BJ (cell line): ENCODE results near the gene TEAD2. TPM values are rescaled to one million over a fixed set of nuclear protein-coding genes. Genes with fewer than 3 reads are reported as not detected.
"Not testable (repeated sequence)": the region's sequence is repeated elsewhere in the genome, so short reads cannot be mapped to it uniquely, and the experiment has no call there.

ENCODE experiments used
- CTCF ChIA-PET: fragments of 350-600 bp; formaldehyde crosslinking; extraction: SDS; loops from one replicate; lab custom pipeline; 2021; ENCODE audit warnings: antibody characterized with exemption, inconsistent platforms; lab: Yijun Ruan, JAX
- POLR2A ChIA-PET: fragments of 300-600 bp; sonication (Branson Sonifier 250); formaldehyde crosslinking; extraction: SDS; loops from one replicate; lab custom pipeline; 2021; ENCODE audit warnings: antibody characterized with exemption; lab: Charles Lee
- DNase-seq: peaks from one replicate; pipeline ENCODE4 v3.0.0-alpha.2; 2011; ENCODE audit warnings: low read depth
- H3K27me3 ChIP-seq: 2 replicates; pipeline ENCODE4 v1.6.0; 2011; ENCODE audit warnings: low read length; ENCODE audit not compliant: control insufficient read depth, insufficient read depth
- H3K36me3 ChIP-seq: 2 replicates; pipeline ENCODE4 v1.5.1; 2011; ENCODE audit warnings: low read length; ENCODE audit not compliant: control insufficient read depth, insufficient read depth
- H3K4me3 ChIP-seq: 2 replicates; pipeline ENCODE4 v1.5.1; 2011; ENCODE audit warnings: low read depth, mild to moderate bottlenecking, control low read depth, low read length
- CTCF ChIP-seq: IDR thresholded peaks from 2 replicates; pipeline ENCODE4 v1.5.1; 2011; ENCODE audit warnings: low read depth, mild to moderate bottlenecking, control low read depth, inconsistent platforms, low read length, moderate library complexity; ENCODE audit not compliant: insufficient read depth
- polyA plus RNA-seq: library from polyadenylated mRNA; depleted of rRNA; stranded (reverse); fragments of >200 nt; gene quantifications from 2 replicates; pipeline ENCODE4 v1.2.3, GENCODE V29; 2011

TEAD2 gene
- polyA plus RNA-seq, 1 experiment, result 37.1 TPM

- DNase-seq, result no peak
- ChIA-PET CTCF (interaction anchor here (0.5 to 3.3 kb wide), 30 partner anchors 9 to 501 kb away, joined by 3 to 18 read pairs (median 4); no protein-coding TSS in a partner anchor), POLR2A (no interaction called here)
Measured at GRCh38 chr19:49301866-49302252, 60.4 kb downstream of the TEAD2 start.

GRCh38 chr19:49301165-49301865, 60.9 kb downstream of the TEAD2 start:
- ChIA-PET POLR2A (no interaction called here), CTCF (interaction anchor here (0.5 to 3.3 kb wide), 37 partner anchors 8 to 921 kb away, joined by 3 to 18 read pairs (median 4); no protein-coding TSS in a partner anchor)
- H3K27me3 ChIP-seq, result no peaks in the 10 kb centered on the region
- no peak for DNase-seq
- peak; percentile 83 for TF ChIP-seq CTCF
- H3K4me3 ChIP-seq, result no peak overlapping the region
- H3K36me3 ChIP-seq, result no peaks in the 10 kb centered on the region

More at GRCh38 chr19:49301866-49302252, 60.4 kb downstream of the TEAD2 start:
- Histone ChIP-seq H3K4me3 (no peak overlapping the region), H3K27me3 (no peaks in the 10 kb centered on the region), H3K36me3 (no peaks in the 10 kb centered on the region)
- TF ChIP-seq CTCF, result no peak

GRCh38 chr19:49298653-49299052, 63.6 kb downstream of the TEAD2 start:
- CTCF ChIA-PET, H3K36me3 ChIP-seq, DNase-seq, H3K27me3 ChIP-seq, H3K4me3 ChIP-seq, POLR2A ChIA-PET: not testable (repeated sequence)

GRCh38 chr19:49297403-49297802, 64.8 kb downstream of the TEAD2 start:
- CTCF ChIA-PET, result interaction anchor here (1.0 kb wide), 1 partner anchor 24 kb away, joined by 3 read pairs; no protein-coding TSS in a partner anchor
- H3K36me3 ChIP-seq, result no peaks in the 10 kb centered on the region
- POLR2A ChIA-PET, result no interaction called here
- no peak overlapping the region for H3K4me3 ChIP-seq
- DNase-seq, result no peak
- no peak for TF ChIP-seq CTCF
- no peaks in the 10 kb centered on the region for H3K27me3 ChIP-seq

- POLR2A ChIA-PET, result no interaction called here
- Histone ChIP-seq H3K36me3 (no peaks in the 10 kb centered on the region), H3K27me3 (no peaks in the 10 kb centered on the region), H3K4me3 (no peak overlapping the region)
- no peak for DNase-seq
- TF ChIP-seq CTCF, result no peak
- CTCF ChIA-PET, result interaction anchor here (0.6 to 1.4 kb wide), 3 partner anchors 29 to 44 kb away, joined by 3 to 4 read pairs (median 3); no protein-coding TSS in a partner anchor
Measured at GRCh38 chr19:49295208-49295880, 66.9 kb downstream of the TEAD2 start.
